Endothelial cell of umbilical vein (primary cell): ENCODE measurements around the gene LPA. TPM values are rescaled to one million over a fixed set of nuclear protein-coding genes. Genes with fewer than 3 reads are reported as not detected.

Source experiments
- BruUV-seq: library from RNA; stranded (reverse); fragments of 400-500 nt; replicated peaks from 2 replicates; lab custom pipeline; 2021; lab: Mats Ljungman, UMichigan
- CTCF ChIA-PET: fragments of 300-600, 350-600 bp; sonication (Branson Sonifier 250); formaldehyde crosslinking; loops from one replicate; lab custom pipeline; 2021; ENCODE audit warnings: antibody characterized with exemption, inconsistent platforms; lab: Charles Lee
- POLR2A ChIA-PET: fragments of 300-600, 350-600 bp; sonication (Branson Sonifier 250); formaldehyde crosslinking; loops from one replicate; lab custom pipeline; 2021; ENCODE audit warnings: antibody characterized with exemption, inconsistent platforms; lab: Charles Lee
- DNase-seq: peaks from one replicate; pipeline ENCODE4 v3.0.0-alpha.2; 2011; ENCODE audit warnings: low read depth, low spot score
- FAIRE-seq: peaks from 2 replicates; lab custom pipeline; 2011; peaks lifted over from hg19 to GRCh38; lab: Jason Lieb, UNC
- H2AFZ ChIP-seq: 2 replicates; pipeline ENCODE4 v1.6.0; 2012; ENCODE audit warnings: low read depth, low read length, control low read depth, inconsistent platforms
- H3K27ac ChIP-seq: 2 replicates; pipeline ENCODE4 v1.5.1; 2011; ENCODE audit warnings: low read depth, mild to moderate bottlenecking, control low read depth, low read length, moderate library complexity; ENCODE audit not compliant: insufficient read depth
- H3K27me3 ChIP-seq, 2 experiments: 2 replicates each; pipeline versions ENCODE4 v1.6.0 to v1.6.1; 2011; ENCODE audit warnings: low read length in 2 of 2, mixed read lengths in 1 of 2; ENCODE audit not compliant: control insufficient read depth in 2 of 2, insufficient read depth in 2 of 2
- H3K36me3 ChIP-seq, 2 experiments: 2 replicates in 1 of 2; 3 replicates in 1 of 2; pipeline ENCODE4 v1.5.1; 2011; ENCODE audit warnings: low read length in 2 of 2, mild to moderate bottlenecking in 1 of 2, moderate library complexity in 1 of 2; ENCODE audit not compliant: control insufficient read depth in 2 of 2, insufficient read depth in 2 of 2; ENCODE audit errors: extremely low read depth in 1 of 2
- H3K4me1 ChIP-seq: 3 replicates; pipeline ENCODE4 v1.5.1; 2011; ENCODE audit warnings: mild to moderate bottlenecking, low read length; ENCODE audit not compliant: control insufficient read depth, insufficient read depth; ENCODE audit errors: extremely low read depth
- H3K4me2 ChIP-seq: 2 replicates; pipeline ENCODE4 v1.6.1; 2011; ENCODE audit warnings: low read length, control low read depth, mixed read lengths; ENCODE audit not compliant: insufficient read depth
- H3K4me3 ChIP-seq, 3 experiments: fragments of 200-600 bp in 1 of 3; sonication (generic), shearing (Covaris generic) in 1 of 3; replicated peaks in 1 of 3; 2 replicates each; pipeline ENCODE4 v1.5.1; 2011 to 2016; ENCODE audit warnings: control low read depth in 3 of 3, low read length in 3 of 3, mild to moderate bottlenecking in 2 of 3, inconsistent platforms in 1 of 3, low read depth in 1 of 3, moderate library complexity in 1 of 3; ENCODE audit not compliant: insufficient read depth in 1 of 3
- H3K79me2 ChIP-seq: 2 replicates; pipeline ENCODE4 v1.6.0; 2012; ENCODE audit warnings: low read length, inconsistent platforms; ENCODE audit not compliant: control insufficient read depth, insufficient read depth
- H3K9ac ChIP-seq: replicated peaks from 2 replicates; pipeline ENCODE3; 2011; ENCODE audit warnings: low read length, control low read depth; ENCODE audit not compliant: insufficient read depth; ENCODE audit errors: extremely low read depth
- H3K9me1 ChIP-seq: replicated peaks from 3 replicates; pipeline ENCODE4 v1.6.0; 2011; ENCODE audit warnings: mild to moderate bottlenecking, low read length; ENCODE audit not compliant: control insufficient read depth, insufficient read depth; ENCODE audit errors: extremely low read depth
- H3K9me3 ChIP-seq: replicated peaks from 2 replicates; pipeline ENCODE4 v1.5.1; 2012; ENCODE audit warnings: low read length, inconsistent platforms; ENCODE audit not compliant: control insufficient read depth, insufficient read depth
- H4K20me1 ChIP-seq: replicated peaks from 2 replicates; pipeline ENCODE3; 2011; ENCODE audit warnings: mild to moderate bottlenecking, low read length; ENCODE audit not compliant: control insufficient read depth, insufficient read depth; ENCODE audit errors: extremely low read depth
- CTCF ChIP-seq, 2 donors: IDR thresholded peaks; 1 replicate in 1 of 2; 2 replicates in 1 of 2; pipeline ENCODE4 v1.5.1; 2011; ENCODE audit warnings: low read length in 2 of 2, mild to moderate bottlenecking in 2 of 2, moderate library complexity in 2 of 2, control low read depth in 1 of 2, inconsistent platforms in 1 of 2, low read depth in 1 of 2; ENCODE audit not compliant: insufficient read depth in 1 of 2; ENCODE audit errors: extremely low read depth in 1 of 2
- EZH2 ChIP-seq: IDR thresholded peaks from 2 replicates; pipeline ENCODE4 v1.6.1; 2012; ENCODE audit warnings: borderline replicate concordance, low read depth, mild to moderate bottlenecking, moderate library complexity, low read length, inconsistent platforms; ENCODE audit not compliant: severe bottlenecking
- FOS ChIP-seq: IDR thresholded peaks from 2 replicates; pipeline ENCODE4 v1.6.1; 2011; ENCODE audit warnings: mild to moderate bottlenecking, low read length, moderate library complexity, borderline replicate concordance; ENCODE audit not compliant: insufficient read depth
- GATA2 ChIP-seq: IDR thresholded peaks from 2 replicates; pipeline ENCODE4 v1.7.0; 2011; ENCODE audit warnings: low read depth, mild to moderate bottlenecking, moderate library complexity, mixed read lengths, low read length; ENCODE audit not compliant: insufficient read length, insufficient read depth
- JUN ChIP-seq: IDR thresholded peaks from 2 replicates; pipeline ENCODE4 v1.6.1; 2011; ENCODE audit warnings: borderline replicate concordance, low read depth; ENCODE audit not compliant: insufficient read length, insufficient read depth
- MAX ChIP-seq: IDR thresholded peaks from 2 replicates; pipeline ENCODE4 v1.6.1; 2011; ENCODE audit not compliant: insufficient read depth, insufficient read length
- MYC ChIP-seq: IDR thresholded peaks from one replicate; pipeline ENCODE4 v1.6.1; 2011; ENCODE audit warnings: mild to moderate bottlenecking, low read depth, low read length
- POLR2A ChIP-seq: IDR thresholded peaks from 2 replicates; pipeline ENCODE4 v1.6.1; 2012; ENCODE audit warnings: low read depth, mild to moderate bottlenecking, control low read depth, low read length
- POLR2AphosphoS5 ChIP-seq: IDR thresholded peaks from 2 replicates; pipeline ENCODE4 v1.6.1; 2012; ENCODE audit warnings: low read depth, mild to moderate bottlenecking, control low read depth, low read length, moderate library complexity; ENCODE audit not compliant: insufficient read depth
- dilution Hi-C: fragments of 300-500 bp; cut with MboI; formaldehyde crosslinking; loops from one replicate; pipeline ENCODE4 v1.15.0; 2019; ENCODE audit warnings: low sequenced_read_pairs; ENCODE audit not compliant: extremely low pct_ligation_motif_present
- intact Hi-C: fragments of 100-400 bp; cut with micrococcal nuclease; formaldehyde crosslinking; loops from one replicate; pipeline ENCODE4 v1.10.0; 2022
- polyA plus RNA-seq, 4 experiments: library from polyadenylated mRNA; depleted of rRNA in 3 of 4; stranded (reverse) in 3 of 4; unstranded in 1 of 4; fragments of >200 nt; gene quantifications; 2 replicates each; pipeline versions ENCODE4 v1.2.1 to v1.2.3, GENCODE V29; 2011 to 2012; ENCODE audit warnings: missing spikeins in 1 of 4
- total RNA-seq: library from RNA; stranded (reverse); gene quantifications from 2 replicates; pipeline ENCODE4 v1.2.3, GENCODE V29; 2021

The LPA gene
- total and polyA plus RNA-seq, 2 donors (not counting 3 experiments of a cell fraction or from before 2014, with no cell fraction given), result not detected

- Histone ChIP-seq H2AFZ (no peak overlapping the region), H3K79me2 (no peaks in the 10 kb centered on the region), H3K36me3 (no peaks in the 10 kb centered on the region), H3K4me3 (no peak overlapping the region), H3K4me2 (no peak overlapping the region), H3K4me1 (no peaks in the 10 kb centered on the region), H3K9me3 (no peaks in the 10 kb centered on the region), H3K9me1 (no peaks in the 10 kb centered on the region), H3K27ac (no peak overlapping the region), H3K27me3 (no peaks in the 10 kb centered on the region), H3K9ac (no peak overlapping the region), H4K20me1 (no peaks in the 10 kb centered on the region)
- no TSS peak for BruUV-seq
- dilution Hi-C loops (no loop called here), intact Hi-C loops (loop anchor here (10.0 kb wide), 1 partner anchor 840 kb away; the partner anchor contains the start of gene SOD2)
- FAIRE-seq (no peak), DNase-seq (no peak)
- ChIA-PET CTCF (interaction anchor here (4.2 kb wide), 1 partner anchor 16 kb away, joined by 47 read pairs; no protein-coding TSS in a partner anchor), POLR2A (no interaction called here)
- TF ChIP-seq POLR2AphosphoS5 (no peak), MAX (no peak), FOS (no peak), POLR2A (no peak), JUN (no peak), CTCF (IDR thresholded peaks at IDR 0.05; ENCODE audit: extremely low read depth in 1 of 2, insufficient read depth in 1 of 2, low read depth in 1 of 2, low read length in 2 of 2) (no peak), GATA2 (no peak), EZH2 (no peak), MYC (no peak)
Observed at GRCh38 chr6:160535270-160535669, 128.8 kb downstream of the LPA start.
